Activated T-helper 1 cell treated with anti-CD3 and anti-CD28 coated beads, Interleukin-2, amount 50 U/mL, for 16 hours (primary cell): ENCODE results near the gene CARS2.
"Not testable (repeated sequence)": the region's sequence is repeated elsewhere in the genome, so short reads cannot be mapped to it uniquely, and the experiment has no call there.

ENCODE experiments used
- DNase-seq, 2 donors: peaks; one replicate each; pipeline ENCODE4 v3.0.0-alpha.2; 2020; ENCODE audit warnings: low read depth in 1 of 2, low spot score in 1 of 2

The CARS2 gene

DNA sequence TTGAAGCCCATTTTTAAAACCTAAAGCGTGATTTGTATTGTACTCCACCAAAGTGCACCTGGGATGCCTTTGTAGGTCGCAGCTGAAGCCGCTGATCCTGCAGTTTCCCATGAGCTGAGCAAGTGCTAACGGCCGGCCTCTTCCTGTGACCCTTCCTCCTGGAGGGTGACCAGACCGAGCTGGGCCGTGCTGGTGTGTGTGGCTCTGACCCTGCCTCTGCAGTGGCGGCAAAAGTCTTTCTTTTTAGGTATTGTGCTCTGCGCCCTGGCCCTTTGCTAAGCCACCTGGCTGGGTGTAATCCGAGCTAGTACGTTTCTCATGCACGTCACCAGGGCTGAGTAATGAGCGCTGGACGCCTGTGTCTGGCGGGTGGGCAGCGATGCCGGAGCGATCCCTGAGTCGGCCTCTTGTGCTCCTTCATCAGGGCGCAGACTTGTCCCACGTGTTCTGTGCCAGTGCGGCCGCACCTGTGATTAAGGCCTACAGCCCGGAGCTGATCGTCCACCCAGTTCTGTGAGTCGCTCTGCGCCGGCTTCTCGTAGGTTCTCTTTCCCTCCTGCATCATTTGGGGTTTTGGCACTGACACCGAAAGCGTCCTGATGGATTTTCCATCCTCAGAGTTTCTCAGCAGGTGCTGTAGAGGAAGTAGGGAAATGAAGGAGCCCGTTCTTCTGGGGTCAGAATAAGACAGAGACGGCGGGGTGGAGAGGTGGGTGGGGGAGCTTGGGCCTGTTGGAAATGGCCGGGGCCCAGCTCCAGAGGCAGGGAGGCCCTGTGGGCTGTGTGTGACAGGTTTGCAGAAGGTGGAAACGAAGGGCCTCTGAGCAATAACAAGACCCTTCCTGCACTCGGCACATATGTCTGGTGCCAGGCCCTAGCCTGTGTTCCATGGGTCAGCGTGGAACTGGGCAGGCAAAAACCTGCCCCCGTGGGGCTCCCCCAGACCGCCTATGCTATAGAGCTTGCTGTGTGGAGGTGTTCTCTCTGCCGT lies 80.9 kb downstream of the CARS2 start:
- DNase-seq: no peak

DNA sequence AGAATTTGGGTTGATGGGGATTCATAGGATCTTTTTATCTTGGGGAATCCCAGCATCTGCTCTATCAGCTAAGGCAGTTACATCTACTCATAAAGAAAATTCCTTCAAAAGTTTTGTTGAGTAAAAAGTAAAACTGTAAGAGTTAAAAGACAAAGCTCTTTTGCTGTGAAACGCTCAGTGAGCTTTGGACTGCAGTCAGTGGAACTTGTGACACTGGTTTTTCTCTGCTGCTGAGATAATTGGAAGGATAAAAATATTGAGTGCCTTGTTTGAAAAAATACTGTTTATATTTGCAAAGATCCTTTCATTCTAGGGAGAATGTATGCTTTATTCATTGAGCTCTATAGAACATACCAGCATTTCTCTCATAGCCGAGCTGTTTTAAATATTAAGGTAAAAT lies 85.3 kb downstream of the CARS2 start:
- DNase-seq: no peak

GRCh38 chr13:110618780-110619179 lies 87.1 kb downstream of the CARS2 start:
- no peak for DNase-seq

DNA sequence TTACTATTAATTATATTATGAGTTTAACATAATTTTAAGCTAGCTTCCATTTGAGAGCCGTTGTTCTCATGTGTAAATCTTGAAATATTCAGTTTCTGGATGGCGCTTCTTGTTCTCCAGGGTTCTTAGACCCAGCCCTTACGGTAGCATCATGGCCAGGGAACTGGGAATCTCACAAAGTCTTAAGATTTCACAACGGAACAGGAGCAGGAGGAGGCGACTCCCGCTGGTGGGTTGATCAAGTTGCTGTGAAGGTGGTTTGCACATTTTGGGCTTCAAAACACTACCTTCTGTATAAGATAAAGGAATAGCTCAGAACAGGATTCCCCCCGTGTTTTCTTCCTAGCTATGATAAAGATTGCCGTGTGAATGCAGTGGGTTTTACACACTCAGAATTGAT lies 87.7 kb downstream of the CARS2 start:
- DNase-seq: no peak

DNA sequence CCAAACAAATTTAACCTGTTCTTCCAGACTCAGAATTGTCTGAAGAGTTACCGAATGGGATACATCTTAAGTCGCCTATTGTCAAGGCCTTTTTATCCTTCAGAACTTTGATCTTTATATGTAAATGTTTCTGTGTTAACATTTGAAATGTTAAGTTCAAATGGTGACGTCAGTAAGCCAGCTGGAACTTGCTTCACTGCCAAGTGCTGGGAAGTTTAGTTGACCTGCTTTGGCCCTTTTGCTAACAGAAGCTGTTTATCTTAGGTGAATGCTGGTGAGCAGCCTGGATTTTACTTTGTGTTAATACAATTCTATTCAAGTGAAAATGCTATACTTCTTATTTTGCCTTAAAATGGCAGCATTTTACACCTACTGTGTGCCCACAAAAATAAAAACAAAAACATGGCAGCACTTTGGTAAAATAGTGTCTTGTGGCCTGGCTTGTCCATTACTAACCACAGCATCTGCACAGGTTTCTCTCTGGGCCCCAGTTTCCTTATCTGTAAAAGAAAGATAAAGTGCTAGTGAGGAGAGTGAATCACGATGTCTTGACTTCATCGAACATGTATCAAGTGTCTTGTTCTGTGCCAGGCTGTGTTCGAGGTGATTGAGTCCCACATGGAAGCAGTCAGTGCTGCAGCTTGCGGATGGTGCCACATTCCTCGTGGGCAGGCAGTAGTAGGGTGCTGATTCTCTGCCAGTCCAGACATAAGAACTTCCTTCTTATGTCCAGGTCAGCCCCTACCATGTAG lies 88.4 kb downstream of the CARS2 start:
- DNase-seq: no peak

DNA sequence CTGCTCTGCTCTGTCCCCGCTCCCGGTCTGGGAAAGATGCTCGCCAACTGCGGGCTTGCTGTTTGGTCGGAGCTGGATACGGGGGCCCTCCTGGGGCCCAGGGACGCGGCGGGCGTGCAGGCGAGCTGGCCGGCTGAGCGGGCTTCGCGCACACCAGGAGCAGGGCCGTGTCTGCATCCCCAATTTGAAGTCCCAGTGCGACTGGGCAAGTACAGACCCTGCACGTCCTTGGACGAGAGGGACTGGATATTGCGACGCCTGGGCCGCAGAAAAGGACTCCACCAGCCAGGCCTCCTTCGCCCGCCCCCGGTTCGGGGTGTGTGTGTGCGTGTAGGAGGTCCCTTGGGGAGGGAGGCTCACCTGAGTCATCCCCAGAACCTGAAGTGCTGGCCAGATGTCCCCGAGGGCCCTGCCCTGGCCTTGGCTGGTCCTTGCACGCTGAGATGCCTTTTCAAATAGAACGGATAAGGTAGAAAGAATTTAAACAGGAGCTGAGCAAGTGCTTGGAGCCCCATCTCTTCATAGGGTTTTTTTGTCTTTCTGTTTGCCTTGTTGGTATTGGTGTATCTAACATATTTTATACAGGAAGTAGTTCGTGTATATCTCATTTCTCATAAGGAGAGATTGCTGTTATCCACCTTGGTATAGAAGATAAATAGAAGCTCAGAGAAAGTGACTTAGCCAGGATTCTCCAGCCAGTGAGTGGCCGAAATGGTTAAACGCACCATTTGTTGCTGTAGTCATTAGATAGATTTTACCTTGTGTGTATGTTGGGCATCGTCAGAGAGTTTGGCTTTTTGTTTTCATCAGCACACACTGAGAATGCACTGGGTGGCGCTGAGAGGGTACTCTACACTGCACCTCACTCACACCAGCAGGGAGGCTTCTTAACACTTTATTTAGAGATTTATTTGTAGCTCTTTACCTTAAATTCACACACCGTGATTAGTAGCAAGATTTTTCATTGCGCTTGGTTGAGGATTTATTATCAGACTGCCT lies 89.5 kb downstream of the CARS2 start:
- no peak for DNase-seq

DNA sequence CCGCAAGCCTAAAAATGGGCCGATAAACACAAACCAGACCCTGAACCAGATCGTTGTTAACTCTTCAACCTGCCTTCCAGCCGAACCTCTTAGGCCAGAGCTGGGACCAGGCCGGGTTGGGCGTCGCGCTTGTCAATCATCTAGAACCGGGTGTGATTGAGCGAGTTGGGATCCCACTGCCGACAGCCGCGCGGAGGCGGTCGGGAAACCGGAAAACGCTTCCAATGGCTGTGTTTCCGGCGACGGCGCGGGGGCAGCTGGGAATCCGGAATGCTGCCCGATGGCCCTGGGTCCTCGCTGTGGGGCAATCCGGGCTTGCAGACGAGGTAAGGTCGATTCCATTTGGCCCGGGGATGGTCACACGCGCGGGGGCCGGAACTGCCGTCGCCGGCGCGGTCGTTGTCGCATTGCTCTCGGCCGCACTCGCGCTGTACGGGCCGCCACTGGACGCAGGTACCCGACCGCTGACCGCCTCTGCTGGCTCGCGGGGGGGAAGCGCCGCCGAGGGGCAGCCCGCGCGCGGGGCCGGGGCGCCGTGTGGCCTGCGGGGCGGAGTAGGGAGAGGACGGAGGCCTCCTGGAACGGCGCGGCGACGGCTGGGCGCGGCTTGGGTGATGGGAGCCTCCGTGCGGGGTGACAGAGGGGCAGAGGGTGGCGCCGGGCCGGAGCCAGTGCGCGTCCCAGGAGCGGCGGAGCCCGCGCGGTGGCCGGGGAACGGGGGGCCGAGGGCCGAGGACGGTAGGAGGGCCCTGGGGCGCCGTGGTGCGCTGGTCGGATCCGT lies 90.4 kb downstream of the CARS2 start, which contains the start of gene NAXD:
TSS of gene NAXD (plus strand) at position 224 of the 781 bp plus-strand sequence. CDS start at position 281, 57 bp downstream.
- peak; percentile 52 for DNase-seq

GRCh38 chr13:110615005-110615321 lies 91.0 kb downstream of the CARS2 start:
- no peak for DNase-seq

- DNase-seq: no peak
These were observed 94.8 kb downstream of the CARS2 start for GRCh38 chr13:110610955-110611595.

GRCh38 chr13:110607675-110608224 lies 98.2 kb downstream of the CARS2 start:
- DNase-seq: no peak

GRCh38 chr13:110606281-110606680 lies 99.6 kb downstream of the CARS2 start:
- DNase-seq: not testable (repeated sequence)

DNA sequence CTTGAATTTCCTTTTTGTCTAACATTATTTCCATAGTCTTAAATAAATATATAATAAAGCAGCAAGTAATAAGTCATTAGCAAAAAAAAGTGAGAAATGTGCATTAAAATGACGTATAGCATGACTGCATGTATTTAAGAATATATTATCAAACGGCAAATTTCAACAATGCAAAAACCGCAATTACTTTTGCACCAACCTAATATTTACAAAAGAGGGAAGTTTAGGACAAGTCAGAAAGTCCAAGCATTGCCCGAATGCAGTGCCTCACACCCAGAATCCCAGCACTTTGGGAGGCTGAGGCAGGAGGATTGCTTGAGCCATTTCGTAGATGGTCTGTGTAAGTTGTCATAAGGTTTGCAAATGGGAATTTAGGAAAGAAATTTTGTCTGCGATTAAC lies 100.8 kb downstream of the CARS2 start:
- no peak for DNase-seq

GRCh38 chr13:110600980-110601379 lies 104.9 kb downstream of the CARS2 start:
- no peak for DNase-seq

DNA sequence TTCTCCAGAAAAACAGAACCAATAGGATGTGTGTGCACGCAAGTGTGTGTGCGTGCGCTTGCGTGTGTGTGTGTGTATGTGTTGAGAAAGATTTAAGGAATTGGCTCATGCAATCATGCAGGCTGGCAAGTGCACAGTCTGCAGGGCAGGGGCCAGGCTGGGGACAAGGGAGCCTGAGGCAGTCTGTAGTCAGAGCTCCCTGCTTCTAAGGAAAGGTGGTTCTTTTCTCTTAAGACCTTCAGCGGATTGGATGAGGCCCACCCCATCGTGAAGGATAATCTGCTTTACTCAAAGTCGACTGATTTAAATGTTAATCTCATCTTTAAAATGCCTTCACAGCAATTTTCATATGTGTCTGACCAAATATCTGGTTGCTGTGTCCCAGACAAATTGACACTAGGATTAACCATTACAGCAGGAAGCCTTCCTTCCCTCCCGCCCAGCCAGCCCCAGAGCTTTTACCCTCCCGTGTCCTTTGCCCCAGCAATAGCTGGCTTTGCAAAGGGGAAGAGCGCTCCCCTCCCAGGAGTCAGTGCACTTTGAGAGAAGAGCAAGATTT lies 105.6 kb downstream of the CARS2 start:
- DNase-seq: no peak

DNA sequence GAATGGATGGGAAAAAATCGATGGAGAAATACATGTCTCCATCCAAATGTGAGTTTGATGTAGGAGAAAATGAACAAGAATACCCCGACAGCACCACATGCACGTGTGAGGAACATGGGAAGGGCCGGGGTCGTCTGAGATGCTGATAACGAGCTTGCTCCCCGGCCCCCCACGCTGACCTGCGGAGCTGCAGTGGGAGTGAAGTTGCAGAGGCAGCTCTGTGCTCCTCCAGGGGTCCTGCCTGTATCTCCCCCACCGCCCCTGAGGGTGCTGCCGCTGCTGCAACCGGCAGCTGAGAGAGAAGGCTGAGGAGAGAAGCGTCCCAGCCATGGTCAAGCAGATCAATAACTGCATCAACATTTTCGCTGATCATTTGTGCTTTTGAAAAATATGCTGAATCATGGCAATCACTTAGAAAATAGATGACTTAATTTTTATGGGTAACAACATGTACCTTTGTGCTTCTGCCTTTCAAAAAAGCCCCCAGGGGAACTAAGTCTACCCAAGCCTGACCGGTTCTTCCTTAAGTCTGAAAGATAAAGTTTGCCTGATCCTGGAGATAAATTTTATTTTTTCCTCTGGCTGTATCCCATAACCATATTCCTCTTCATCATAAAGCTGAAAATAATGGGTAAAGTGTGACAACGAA lies 108.8 kb downstream of the CARS2 start:
- DNase-seq: no peak

GRCh38 chr13:110593430-110594130 lies 112.3 kb downstream of the CARS2 start:
- no peak for DNase-seq

DNA sequence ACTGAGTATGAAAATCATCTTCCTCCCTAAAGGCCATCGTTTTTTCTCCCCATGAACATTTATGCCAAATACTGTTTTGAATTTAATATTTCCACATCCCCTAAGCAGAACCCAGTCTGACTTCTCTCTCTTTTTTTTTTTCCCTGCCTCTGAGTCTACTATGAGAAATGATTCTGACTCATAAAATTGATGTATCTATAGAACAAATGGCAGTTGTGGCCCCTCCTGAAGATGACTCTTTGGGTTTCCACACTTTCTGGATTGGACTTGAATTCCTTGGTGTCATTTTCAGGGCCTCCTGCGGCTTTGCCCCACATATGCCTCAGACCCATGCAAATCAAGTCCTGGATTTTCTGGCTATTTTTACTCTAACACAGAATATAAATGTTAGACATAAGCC lies 113.3 kb downstream of the CARS2 start:
- no peak for DNase-seq
